AG04449 (cell line): ENCODE data around the gene CD302.

Experiments used
- CTCF ChIA-PET: fragments of 350-600 bp; formaldehyde crosslinking; extraction: SDS; loops from one replicate; lab custom pipeline; 2021; ENCODE audit warnings: antibody characterized with exemption; lab: Yijun Ruan, JAX
- POLR2A ChIA-PET: fragments of 400-600, 350-600 bp; formaldehyde crosslinking; extraction: SDS; loops from one replicate; lab custom pipeline; 2020; ENCODE audit warnings: antibody characterized with exemption, inconsistent platforms; lab: Yijun Ruan, JAX
- DNase-seq: peaks from one replicate; pipeline ENCODE4 v3.0.0-alpha.2; 2010; ENCODE audit warnings: low read depth, low spot score
- H3K4me3 ChIP-seq: 2 replicates; pipeline ENCODE4 v1.5.1; 2011; ENCODE audit warnings: low read depth, mild to moderate bottlenecking, control low read depth, low read length
- TF ChIP-seq, protein P1 (sequence below): IDR thresholded peaks from one replicate; pipeline ENCODE4 v1.5.1; 2011; ENCODE audit warnings: mild to moderate bottlenecking, moderate library complexity, low read length, control low read depth, inconsistent platforms; ENCODE audit not compliant: insufficient read depth; ENCODE audit errors: missing control alignments

The CD302 gene

DNA sequence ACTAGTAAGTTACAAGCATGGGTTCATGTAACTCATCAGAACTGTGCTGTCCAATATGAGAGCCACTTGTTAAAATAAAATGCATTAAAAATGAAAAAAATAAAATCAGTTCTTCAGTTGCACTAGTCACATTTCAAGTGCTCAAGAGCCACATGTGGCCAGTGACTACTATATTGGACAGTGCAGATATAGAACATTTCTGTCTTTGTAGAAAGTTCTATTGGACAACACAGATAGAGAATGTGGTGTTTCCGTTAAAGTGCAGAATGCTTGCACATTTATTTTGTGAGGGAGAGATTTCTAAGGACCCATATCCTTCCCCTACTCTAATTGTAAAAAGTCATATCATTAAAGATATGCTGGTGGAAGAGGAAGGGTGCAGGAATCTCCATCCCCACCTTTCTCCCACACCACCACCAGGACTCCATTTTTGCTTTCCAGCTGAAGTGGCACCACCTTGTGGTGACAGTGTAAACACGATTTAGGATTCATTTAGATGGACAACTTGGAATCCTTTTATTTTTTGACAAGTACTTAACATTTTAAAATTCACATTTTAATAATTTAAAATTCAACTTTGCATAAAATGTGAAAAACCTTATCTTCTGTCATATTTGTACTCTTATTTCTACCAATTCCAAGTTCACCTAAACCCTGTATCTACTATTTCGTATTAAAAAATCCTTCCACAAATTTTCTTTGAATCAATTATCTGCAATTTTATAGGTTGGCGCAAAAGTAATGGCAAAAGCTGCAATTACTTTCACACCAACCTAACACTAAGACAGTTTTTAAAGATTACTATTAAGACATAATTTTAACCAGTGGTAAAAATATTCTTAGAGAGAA, 9.4 kb upstream of the CD302 start:
- DNase-seq = no peak
- ChIA-PET POLR2A (interaction anchor here (0.6 kb wide), 1 partner anchor 463 kb away, joined by 3 read pairs; no protein-coding TSS in a partner anchor), CTCF (interaction anchor here (0.7 to 3.2 kb wide), 12 partner anchors 8 to 250 kb away, joined by 3 to 21 read pairs (median 4); no protein-coding TSS in a partner anchor)
- no peak overlapping the region for H3K4me3 ChIP-seq
- TF ChIP-seq, protein P1, sequence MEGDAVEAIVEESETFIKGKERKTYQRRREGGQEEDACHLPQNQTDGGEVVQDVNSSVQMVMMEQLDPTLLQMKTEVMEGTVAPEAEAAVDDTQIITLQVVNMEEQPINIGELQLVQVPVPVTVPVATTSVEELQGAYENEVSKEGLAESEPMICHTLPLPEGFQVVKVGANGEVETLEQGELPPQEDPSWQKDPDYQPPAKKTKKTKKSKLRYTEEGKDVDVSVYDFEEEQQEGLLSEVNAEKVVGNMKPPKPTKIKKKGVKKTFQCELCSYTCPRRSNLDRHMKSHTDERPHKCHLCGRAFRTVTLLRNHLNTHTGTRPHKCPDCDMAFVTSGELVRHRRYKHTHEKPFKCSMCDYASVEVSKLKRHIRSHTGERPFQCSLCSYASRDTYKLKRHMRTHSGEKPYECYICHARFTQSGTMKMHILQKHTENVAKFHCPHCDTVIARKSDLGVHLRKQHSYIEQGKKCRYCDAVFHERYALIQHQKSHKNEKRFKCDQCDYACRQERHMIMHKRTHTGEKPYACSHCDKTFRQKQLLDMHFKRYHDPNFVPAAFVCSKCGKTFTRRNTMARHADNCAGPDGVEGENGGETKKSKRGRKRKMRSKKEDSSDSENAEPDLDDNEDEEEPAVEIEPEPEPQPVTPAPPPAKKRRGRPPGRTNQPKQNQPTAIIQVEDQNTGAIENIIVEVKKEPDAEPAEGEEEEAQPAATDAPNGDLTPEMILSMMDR = peak; percentile 69

DNA sequence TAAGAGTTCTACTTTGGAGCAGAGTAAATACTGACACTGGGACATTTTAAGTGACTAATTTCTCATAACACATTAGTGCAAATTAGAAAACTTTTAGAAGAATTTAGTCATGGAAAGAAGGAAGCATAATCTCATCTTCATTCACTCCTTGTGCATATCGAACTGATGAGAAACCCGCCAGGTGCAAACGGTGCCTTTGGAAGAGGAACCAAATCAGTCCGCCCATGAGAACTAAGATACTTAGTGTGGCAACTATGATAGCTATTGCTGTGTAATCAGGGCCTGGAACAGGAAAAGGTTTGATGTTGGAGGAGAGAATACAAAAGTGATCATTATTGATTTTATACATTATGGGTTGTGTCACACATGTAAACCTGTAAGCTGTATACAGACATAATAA, 6.9 kb upstream of the CD302 start:
- DNase-seq = no peak
- H3K4me3 ChIP-seq = no peak overlapping the region
- TF ChIP-seq, protein P1 = no peak
- ChIA-PET CTCF (interaction anchor here (1.1 kb wide), 1 partner anchor 11 kb away, joined by 3 read pairs; no protein-coding TSS in a partner anchor), POLR2A (no interaction called here)

DNA sequence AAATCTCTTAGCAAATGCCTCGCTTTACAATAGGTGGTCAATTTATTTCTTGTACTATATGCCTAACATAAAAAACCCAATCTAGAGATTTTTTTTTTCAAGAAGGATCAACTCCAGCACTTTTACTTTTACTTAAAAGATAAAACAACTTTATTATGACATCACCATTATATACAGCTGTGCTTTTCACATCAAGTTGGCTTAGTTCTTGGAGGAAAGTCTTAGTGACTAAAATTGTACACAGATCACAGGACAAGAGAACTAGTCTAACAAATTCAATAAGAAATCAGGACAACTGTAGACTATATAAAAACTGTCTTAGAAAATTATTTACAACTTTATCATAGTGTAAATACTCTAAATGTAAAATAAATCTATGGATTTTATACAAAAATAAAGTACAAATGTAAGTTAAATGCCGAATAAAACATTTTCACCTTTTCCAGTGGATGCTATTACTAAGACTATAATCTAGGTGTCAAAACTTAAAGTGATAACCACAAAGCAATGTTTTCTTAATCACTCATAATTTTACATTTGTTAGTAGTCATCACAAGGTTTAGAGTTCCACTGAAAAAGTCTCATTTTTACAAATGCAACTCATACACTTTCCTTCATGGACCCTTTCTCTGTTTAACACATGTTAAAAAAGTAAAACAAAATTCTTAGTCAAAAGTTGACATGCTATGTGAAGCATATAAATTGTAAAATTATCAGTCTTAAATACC, 5.4 kb upstream of the CD302 start:
- CTCF ChIA-PET = interaction anchor here (0.7 kb wide), 1 partner anchor 137 kb away, joined by 3 read pairs; no protein-coding TSS in a partner anchor
- TF ChIP-seq, protein P1 = no peak
- POLR2A ChIA-PET = no interaction called here
- no peak for DNase-seq
- H3K4me3 ChIP-seq = no peak overlapping the region

DNA sequence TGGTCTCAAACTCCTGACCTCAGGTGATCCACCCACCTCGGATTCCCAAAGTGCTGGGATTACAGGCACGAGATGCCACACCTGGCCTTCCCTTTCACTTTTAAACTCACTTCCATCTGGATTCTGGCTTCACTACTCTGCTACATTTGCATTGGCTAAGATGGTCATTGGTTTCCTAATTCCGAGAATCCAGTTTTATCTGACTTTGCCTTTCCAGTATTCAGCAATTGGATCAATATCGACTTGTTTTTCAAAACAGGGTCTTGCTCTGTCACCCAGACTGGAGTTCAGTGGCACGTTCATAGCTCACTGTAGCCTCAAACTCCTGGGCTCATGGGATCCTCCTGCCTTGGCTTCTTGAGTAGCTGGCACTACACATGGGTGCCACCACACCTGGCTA, 4.7 kb upstream of the CD302 start:
- no peak for DNase-seq
- H3K4me3 ChIP-seq = no peak overlapping the region
- TF ChIP-seq, protein P1 = no peak
- ChIA-PET POLR2A (no interaction called here), CTCF (no interaction called here)

DNA sequence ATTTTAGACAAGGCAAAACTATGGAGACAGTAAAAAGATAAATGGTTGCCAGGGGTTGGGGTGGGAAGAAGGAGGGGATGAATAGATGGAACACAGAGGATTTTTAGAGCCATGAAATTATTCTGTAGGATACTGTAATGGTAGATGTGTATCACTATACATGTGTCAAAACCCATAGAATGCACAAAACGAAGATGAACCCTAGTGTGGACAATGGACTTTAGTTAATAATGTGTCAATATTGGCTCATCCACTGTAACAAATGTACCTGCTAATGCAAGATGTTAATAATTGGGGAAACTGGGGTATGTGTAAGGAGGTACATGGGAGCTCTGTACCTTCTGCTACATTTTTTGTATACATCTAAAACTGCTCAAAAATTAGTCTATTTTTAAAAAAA, 1.8 kb upstream of the CD302 start:
- no peak overlapping the region for H3K4me3 ChIP-seq
- ChIA-PET CTCF (interaction anchor here (1.7 kb wide), 1 partner anchor 9 kb away, joined by 9 read pairs; no protein-coding TSS in a partner anchor), POLR2A (no interaction called here)
- DNase-seq = no peak
- TF ChIP-seq, protein P1 = no peak

DNA sequence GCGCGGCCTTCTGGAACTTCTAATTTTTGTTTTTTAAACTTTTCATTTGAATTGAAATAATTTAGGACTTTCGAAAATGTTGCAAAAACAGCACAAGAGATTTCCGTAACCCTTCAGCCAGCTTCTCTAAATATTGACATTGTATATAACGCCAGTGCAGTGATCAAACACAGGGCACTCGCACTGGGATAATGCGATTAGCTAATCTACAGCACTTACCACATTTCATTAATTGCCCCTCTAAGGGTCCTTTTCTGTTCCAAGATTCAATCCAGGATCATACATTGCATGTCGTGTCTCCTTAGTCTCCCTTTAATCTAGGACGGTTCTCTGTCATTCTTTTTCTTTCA, 343 bp upstream of the CD302 start:
- TF ChIP-seq, protein P1 = no peak
- peak overlapping the region; percentile 75 for H3K4me3 ChIP-seq
- ChIA-PET CTCF (no interaction called here), POLR2A (no interaction called here)
- no peak for DNase-seq
